GM12865 (cell line): ENCODE results near the gene CEMIP.

Experiments used
- DNase-seq: peaks from one replicate; pipeline ENCODE4 v3.0.0; 2010; ENCODE audit warnings: low read depth
- H3K4me3 ChIP-seq: 2 replicates; pipeline ENCODE4 v1.5.1; 2011; ENCODE audit warnings: mild to moderate bottlenecking, low read depth, low read length, control low read depth
- CTCF ChIP-seq: IDR thresholded peaks from 2 replicates; pipeline ENCODE4 v1.5.1; 2011; ENCODE audit warnings: low read length, control low read depth, low read depth, inconsistent platforms; ENCODE audit not compliant: insufficient read depth; ENCODE audit errors: missing control alignments

The CEMIP gene

GRCh38 chr15:80834906-80835305 lies 55.7 kb downstream of the CEMIP start:
- H3K4me3 ChIP-seq, result no peak overlapping the region
- DNase-seq, result no peak
- TF ChIP-seq CTCF, result no peak

GRCh38 chr15:80835336-80835735 lies 56.2 kb downstream of the CEMIP start:
- no peak for TF ChIP-seq CTCF
- no peak for DNase-seq
- H3K4me3 ChIP-seq, result no peak overlapping the region

GRCh38 chr15:80836223-80836622 lies 57.1 kb downstream of the CEMIP start:
- DNase-seq, result no peak
- no peak for TF ChIP-seq CTCF
- H3K4me3 ChIP-seq, result no peak overlapping the region

GRCh38 chr15:80837006-80837405 lies 57.8 kb downstream of the CEMIP start:
- DNase-seq, result no peak
- no peak for TF ChIP-seq CTCF
- no peak overlapping the region for H3K4me3 ChIP-seq

- TF ChIP-seq CTCF, result no peak
These were observed 58.8 kb downstream of the CEMIP start for GRCh38 chr15:80838012-80838411.

GRCh38 chr15:80838666-80839065 lies 59.5 kb downstream of the CEMIP start:
- TF ChIP-seq CTCF, result no peak
- no peak for DNase-seq
- no peak overlapping the region for H3K4me3 ChIP-seq

More at GRCh38 chr15:80838012-80838411, 58.8 kb downstream of the CEMIP start:
- no peak overlapping the region for H3K4me3 ChIP-seq
- DNase-seq, result no peak

GRCh38 chr15:80839764-80840130 lies 60.6 kb downstream of the CEMIP start:
- DNase-seq, result no peak
- H3K4me3 ChIP-seq, result no peak overlapping the region
- no peak for TF ChIP-seq CTCF
